Hematopoietic multipotent progenitor cell treated with erythropoietin and hydrocortisone succinate and interleukin-3 and kit ligand, for 8 days (in vitro differentiated cells): ENCODE measurements around the gene SEMA4G.

Experiments
- DNase-seq: peaks from one replicate; pipeline ENCODE4 v3.0.0-alpha.2; 2015

SEMA4G gene

GRCh38 chr10:101007915-101008822, 38.9 kb downstream of the SEMA4G start:
- no peak for DNase-seq

GRCh38 chr10:101008823-101009423, 39.6 kb downstream of the SEMA4G start:
- no peak for DNase-seq

GRCh38 chr10:101010329-101010728, 41.0 kb downstream of the SEMA4G start:
- DNase-seq, result no peak

- peak; percentile 46 for DNase-seq
These were observed 42.5 kb downstream of the SEMA4G start for GRCh38 chr10:101011517-101012423.

- peak; percentile 96 for DNase-seq
These were observed 43.4 kb downstream of the SEMA4G start for GRCh38 chr10:101012525-101013364.

- DNase-seq, result no peak
These were observed 44.1 kb downstream of the SEMA4G start for GRCh38 chr10:101013365-101013825.

GRCh38 chr10:101014230-101014884, 45.1 kb downstream of the SEMA4G start:
- peak; percentile 72 for DNase-seq

GRCh38 chr10:101014966-101015581, 45.8 kb downstream of the SEMA4G start:
- peak; percentile 21 for DNase-seq

GRCh38 chr10:101015582-101015973, 46.3 kb downstream of the SEMA4G start:
- no peak for DNase-seq

GRCh38 chr10:101016814-101017213, 47.5 kb downstream of the SEMA4G start:
- DNase-seq, result no peak

GRCh38 chr10:101018118-101018599, 48.9 kb downstream of the SEMA4G start:
- DNase-seq, result no peak

- peak; percentile 78 for DNase-seq
These were observed 49.5 kb downstream of the SEMA4G start for GRCh38 chr10:101018600-101019439.
